OCI-M2 (cell line): ENCODE data around the gene SH3TC1.

Experiments used
- DNase-seq: peaks from one replicate; lab custom pipeline; 2025; ENCODE audit not compliant: unreplicated experiment; lab: John Stamatoyannopoulos, UW

The SH3TC1 gene

DNA sequence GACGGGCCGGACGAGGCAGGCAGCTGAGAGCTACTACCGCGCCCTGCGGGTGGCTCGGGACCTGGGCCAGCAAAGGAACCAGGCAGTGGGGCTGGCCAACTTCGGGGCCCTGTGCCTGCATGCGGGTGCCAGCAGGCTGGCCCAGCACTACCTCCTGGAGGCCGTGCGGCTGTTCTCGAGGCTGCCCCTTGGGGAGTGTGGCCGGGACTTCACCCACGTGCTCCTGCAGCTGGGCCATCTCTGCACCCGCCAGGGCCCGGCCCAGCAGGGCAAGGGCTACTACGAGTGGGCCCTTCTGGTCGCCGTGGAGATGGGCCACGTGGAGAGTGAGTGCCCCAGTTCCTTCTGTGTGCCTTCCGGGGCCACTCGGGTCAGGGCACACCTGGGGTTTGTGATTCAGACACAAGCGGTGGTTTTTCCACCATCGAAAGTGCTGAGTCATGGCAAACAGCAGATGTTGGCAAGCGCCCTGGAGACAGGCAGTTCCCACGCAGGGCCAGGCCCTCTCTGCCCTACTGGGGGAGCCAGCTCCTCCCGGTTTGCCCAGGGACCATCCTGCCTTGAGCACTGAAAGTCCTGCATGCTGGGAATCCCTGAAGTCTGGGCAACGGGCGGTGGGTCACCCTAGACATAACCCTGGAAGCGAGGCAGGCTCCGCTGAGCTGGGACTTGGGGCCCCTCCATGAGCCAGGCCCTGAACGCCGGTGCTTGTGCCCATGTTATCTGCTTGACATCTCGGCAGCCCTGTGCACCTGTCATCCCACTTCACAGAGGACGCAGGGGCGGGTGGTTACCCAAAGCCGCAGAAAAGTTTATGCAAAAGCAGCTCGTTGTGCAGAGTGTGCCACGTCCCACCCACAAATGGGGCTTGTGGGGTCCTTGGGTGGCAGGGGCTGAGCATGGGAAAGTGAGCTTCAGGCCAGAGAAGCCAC, 29.5 kb downstream of the SH3TC1 start:
- DNase-seq, result no peak

DNA sequence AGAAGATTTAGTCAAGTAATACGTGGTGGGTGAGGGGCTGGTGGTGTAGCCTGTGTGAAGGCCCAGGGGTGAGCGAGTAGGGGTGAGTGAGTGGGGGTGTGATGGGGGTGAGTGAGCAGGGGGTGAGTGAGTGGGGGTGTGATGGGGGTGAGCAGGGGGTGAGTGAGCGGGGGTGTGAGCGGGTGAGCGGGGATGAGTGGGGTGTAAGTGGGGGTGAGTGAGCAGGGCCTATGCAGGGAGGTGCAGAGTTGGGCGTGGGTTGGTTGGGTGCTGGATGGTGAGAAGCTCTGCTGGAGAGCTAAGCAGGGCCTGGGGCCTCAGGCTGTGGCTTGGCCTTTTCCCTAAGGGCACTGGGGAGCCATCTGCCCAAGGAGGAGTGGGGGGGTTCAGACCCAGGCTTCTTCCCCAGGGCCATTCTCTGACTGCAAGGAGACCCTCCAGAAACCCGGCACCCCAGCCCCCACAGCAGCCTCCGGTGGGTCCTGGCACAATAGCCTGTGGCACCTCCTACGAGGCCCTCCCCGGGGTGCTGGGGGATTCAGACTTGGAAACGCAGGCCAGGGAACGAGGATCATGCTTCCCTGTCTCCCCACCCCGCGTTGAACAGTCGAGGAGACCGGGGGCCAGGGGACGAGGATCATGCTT, 30.4 kb downstream of the SH3TC1 start:
- DNase-seq, result no peak

DNA sequence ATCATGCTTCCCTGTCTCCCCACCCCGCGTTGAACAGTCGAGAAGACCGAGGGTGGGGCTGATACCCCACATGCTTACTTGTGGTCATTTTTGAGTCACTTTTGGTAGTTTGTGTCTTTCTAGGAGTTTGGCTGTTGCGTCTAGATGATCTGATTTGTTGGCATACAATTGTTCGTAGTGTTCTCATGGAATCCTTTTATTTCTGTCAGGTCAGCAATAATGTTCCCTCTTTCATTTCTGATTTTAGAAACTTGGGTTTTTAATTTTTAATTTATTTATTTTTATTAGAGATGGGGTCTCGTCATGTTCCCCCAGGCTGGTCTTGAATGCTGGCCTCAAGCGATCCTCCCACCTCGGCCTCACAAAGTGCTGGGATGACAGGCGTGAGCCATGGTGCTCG, 30.9 kb downstream of the SH3TC1 start:
- DNase-seq, result no peak

DNA sequence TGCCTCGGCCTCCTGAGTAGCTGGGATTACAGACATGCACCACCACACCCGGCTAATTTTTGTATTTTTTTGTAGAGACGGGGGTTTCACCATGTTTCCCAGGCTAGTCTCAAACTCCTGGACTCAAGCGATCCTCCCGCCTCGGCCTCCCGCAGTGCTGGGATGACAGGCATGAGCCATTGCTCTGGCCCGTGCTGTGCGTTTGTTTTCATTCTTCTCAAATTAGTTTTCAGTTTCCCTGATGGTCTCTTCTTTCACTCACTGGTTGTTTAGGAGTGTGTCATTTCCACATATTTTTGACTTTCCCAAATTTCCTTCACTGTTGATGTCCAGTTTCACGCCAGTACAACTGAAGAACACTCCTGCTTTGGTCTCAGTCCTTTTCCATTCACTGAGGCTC, 31.8 kb downstream of the SH3TC1 start:
- no peak for DNase-seq

DNA sequence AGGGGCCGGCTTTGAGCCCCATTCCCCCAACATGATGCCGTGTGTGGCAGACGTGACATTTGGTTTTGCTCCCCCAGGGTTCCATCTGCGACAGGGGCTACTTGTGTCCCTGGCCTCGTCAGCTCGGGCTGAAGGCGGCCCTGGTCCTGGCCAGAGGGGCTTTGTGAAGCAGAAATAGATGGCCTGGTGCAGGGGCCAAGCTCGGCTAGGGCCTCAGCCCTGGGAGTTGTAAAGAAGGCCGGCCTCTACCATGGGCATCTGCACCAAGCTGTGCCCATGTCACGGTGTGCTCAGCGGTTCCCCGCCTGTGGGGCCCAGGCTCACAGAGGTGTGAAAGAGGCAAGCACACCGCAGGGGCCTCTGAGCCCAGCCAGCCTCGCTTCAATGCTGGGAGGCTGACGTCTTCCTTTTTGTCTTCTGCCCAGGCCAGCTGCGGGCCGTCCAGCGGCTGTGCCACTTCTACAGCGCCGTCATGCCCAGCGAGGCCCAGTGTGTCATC, 32.5 kb downstream of the SH3TC1 start:
- no peak for DNase-seq

DNA sequence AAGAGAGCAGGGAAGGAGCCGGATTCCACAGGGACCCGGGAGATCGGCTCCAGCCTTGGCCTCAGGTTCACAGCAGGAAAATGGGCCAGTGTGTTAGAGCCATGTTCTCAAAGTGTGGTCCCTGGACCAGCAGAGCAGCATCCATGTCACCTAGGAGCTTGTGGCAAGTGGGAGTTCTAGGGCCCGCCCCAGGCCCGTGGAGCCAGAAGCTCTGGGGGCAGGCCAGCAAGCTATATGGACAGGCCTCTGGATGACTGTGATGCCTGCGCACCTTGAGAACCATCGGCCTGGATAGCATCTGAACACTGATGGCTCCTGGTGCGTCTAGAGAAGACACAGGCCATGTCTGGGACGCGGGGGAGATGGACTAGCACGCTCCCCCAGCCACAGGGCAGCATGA, 33.7 kb downstream of the SH3TC1 start:
- DNase-seq, result no peak

DNA sequence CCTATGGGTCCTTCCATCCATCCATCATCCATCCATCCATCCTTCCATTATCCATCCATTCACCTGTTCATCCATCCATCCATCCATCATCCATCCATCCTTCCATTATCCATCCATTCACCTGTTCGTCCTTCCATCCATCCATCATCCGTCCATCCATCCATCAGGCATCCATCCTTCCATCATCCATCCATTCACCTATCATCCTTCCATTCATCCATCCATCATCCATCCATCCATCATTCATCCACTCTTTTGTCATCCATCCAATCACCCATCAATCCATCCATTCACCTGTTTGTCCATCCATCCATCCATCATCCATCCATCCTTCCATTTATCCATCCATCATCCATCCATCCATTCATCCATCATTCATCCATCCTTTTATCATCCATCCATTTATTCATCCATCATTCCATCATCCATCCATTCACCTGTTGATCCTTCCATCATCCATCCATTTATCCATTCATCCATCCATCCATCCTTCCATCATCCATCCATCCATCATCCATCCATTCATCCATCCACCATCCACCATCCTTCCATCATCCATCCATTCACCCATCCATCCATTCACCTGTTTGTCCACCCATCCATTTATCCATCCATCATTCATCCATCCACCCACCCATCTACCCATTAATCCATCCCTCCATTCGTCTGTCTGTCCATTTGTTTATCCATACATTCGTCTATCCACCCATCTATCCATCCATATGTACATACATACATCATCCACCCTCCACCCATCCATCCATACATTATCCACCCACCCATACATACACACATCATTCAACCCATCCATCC, 34.8 kb downstream of the SH3TC1 start:
- DNase-seq, result no peak

- no peak for DNase-seq
Measured at GRCh38 chr4:8234715-8235114, 35.6 kb downstream of the SH3TC1 start.

- DNase-seq, result no peak
Measured at GRCh38 chr4:8235224-8235623, 36.1 kb downstream of the SH3TC1 start.

DNA sequence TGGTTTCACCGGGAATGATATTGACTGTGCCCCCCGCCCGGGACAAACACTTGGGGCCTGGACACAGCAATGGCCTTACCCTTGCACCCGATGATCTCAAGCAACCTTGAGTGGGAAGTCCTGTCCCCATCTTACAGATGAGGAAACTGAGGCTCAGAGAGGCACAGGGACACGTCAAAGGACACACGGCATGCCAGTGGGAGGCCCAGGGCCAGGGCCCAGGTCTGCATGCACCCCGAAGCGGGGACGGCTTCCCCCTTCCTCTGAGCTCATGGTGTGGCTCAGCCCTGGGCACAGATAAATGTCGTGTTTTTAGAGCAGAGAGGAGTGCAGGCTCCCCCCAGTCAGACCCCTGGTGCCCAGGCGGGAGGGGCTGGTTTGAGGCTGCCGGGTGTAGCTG, 36.6 kb downstream of the SH3TC1 start:
- no peak for DNase-seq

DNA sequence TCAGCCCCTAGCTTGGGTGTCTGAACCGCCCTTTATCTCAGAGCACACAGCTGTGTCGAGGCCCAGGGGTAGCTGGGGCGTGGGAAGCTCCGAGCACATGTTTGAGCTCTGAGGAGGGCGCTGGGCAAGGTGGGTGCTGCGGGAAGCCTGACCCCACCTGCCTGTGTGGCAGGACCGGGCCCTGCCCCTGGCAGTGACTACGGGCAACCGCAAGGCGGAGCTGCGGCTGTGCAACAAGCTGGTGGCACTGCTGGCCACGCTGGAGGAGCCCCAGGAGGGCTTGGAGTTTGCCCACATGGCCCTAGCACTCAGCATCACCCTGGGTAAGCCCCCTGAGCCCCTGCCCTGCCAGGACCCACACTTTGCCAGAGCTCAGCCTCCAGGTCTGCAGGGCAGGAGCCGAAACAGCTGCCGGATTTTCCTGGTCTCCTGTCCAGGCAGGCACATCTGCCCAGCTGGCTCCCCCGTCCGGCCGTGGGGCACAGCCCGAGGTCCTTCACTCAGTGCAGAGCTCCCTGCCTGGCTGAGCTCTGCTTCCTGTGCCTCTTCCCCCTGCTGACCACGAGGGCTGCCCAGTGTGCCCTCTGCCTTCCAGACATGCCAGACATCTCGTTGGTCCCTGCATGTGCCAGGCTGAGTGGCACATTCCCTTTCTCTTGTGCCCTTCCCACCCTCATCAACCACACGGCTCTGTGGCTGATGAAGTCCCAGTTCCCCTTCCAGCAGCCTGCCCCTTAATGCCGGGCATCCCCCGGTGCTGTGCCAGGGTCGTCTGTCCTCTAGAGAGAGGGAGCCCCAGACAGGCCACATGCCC, 37.2 kb downstream of the SH3TC1 start:
- no peak for DNase-seq

DNA sequence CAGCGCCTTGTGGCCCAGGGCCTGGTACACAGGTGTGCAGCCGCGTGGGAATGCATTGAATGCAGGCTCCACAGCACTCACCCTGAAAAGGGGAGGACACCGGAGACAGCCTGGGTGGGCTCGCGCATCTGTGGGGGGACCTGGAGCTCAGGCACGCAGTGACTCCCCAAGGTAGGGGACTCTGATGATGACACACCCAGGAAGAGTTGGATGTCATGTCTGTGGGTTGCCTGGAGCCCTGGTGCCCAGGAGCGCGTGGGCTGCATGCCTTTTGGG, 37.8 kb downstream of the SH3TC1 start:
- DNase-seq, result no peak

- no peak for DNase-seq
Measured at GRCh38 chr4:8237256-8237989, 38.3 kb downstream of the SH3TC1 start.

DNA sequence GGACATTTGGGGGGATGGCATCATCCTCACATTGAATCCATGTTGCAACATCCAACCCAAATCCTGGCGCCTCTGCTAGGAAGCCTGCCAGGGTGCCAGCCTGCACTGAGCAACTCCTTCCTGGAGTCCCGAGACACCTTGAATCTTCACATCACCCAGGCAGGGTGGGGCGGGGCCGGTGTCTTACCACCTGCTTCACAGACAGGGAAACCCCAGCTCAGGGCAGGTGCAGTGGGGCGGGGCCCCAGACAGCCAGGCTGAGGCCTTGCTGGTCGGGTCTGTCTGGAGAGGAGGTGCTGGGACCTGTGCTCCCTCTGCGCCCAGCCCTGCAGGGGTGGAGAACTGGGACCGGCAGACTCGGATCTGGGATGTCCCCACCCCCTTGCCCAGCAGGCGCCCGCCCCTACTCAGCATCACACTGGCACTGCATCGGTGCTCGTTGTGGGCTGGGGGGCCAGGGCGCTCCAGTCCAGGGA, 39.0 kb downstream of the SH3TC1 start:
- no peak for DNase-seq

DNA sequence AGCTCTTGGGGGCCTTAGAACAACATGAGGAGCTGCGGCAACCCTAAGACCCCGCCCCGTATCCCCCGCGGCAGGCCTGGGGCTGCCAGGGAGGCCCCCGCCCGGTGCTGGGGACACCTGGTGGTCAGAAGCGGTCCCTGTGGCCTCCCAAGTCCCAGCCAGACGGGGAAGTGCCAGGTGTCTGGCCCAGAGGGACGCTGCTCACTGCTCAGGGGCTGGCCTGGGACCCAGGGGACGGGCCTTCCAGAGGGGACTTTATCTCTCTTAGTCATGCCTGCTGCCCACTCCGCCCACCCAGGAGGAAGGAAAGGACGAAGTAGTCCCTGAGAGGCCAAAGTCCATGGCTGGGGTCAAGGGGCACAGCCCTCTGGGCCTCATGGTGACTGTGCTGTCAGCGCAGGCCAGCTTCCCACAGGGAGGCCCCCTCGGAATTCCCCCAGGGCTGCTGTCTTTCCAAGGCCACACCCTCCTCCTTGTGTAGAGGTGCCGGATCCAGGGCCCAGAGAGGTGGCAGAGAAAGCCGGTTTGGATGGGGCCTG, 39.5 kb downstream of the SH3TC1 start:
- DNase-seq, result no peak

GRCh38 chr4:8239226-8239625, 40.1 kb downstream of the SH3TC1 start:
- no peak for DNase-seq

DNA sequence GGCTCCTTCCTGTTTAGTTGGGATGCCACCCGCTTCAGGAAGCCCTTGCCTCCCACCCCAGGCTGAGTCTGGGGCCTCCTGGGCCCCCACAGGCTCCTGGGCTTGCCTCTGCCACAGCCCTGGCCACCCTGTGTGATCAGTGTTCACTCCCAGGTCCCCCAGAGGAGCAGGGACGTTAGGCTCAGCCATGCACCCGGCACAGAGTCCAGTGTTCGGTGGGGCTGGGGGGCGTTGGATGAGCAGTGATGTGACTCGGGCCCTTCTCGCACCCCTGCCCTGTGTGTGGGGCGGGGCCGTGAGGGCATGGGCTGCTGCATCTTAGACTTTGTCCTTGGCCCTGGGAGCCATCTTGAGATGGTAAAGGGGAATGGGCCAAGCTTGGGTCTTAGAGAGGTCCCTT, 40.6 kb downstream of the SH3TC1 start:
- DNase-seq, result no peak

DNA sequence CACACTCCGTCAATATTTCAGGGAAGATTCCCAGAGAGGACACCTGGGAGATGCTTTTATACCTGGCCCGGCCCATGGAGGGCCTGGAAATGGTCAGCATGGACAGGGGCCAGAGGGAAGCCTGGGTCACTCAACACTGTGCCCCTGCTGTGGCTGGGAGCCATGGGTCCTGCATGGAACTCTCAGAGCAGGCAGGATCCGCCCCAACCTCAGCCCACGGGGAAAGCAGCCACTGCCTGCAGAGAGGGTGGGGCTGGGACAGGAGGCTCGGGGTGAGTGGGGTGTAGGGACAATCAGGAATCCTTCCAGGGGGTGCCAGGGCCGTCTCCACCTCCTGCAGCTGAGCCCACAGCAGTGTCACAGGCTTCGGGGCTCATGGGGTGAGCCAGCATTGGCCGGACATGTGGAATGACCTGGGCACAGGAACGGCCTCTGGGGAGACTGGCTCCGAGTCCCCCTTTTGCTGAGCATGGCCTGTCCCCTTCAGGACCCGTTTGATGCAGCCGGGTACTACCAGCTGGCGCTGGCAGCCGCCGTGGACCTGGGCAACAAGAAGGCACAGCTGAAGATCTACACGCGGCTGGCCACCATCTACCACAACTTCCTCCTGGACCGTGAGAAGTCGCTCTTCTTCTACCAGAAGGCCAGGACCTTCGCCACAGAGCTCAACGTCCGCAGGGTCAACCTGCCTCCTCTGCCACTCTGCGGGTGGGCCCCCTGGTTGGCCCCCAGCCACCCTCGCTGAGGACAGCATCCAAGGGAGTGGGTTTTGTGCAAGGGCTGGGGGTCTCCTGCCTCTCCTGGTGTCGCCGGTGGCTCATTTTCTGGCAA, 41.3 kb downstream of the SH3TC1 start:
- DNase-seq, result no peak

GRCh38 chr4:8241211-8241779, 42.2 kb downstream of the SH3TC1 start:
- DNase-seq, result no peak
